GM12878 (cell line): ENCODE results near the gene ADAMTSL1. TPM values are rescaled to one million over a fixed set of nuclear protein-coding genes. Genes with fewer than 3 reads are reported as not detected.

Source experiments
- ATAC-seq: fragments of 200-7000 bp; cut with Tn5 transposase; 3 replicates; pipeline ENCODE4 v1.9.1; 2020; ENCODE audit warnings: mild to moderate bottlenecking, moderate library complexity
- BruUV-seq: library from RNA; stranded (reverse); fragments of 400-500 nt; replicated peaks from 2 replicates; lab custom pipeline; 2021; lab: Mats Ljungman, UMichigan
- CTCF ChIA-PET: fragments of 300-600 bp; sonication (Branson Sonifier 250); formaldehyde crosslinking; extraction: SDS; loops from one replicate; lab custom pipeline; 2021; ENCODE audit warnings: inconsistent platforms; lab: Yijun Ruan, JAX
- POLR2A ChIA-PET: fragments of 350-600 bp; formaldehyde crosslinking; extraction: SDS; loops from one replicate; lab custom pipeline; 2021; ENCODE audit warnings: inconsistent platforms; lab: Charles Lee
- RAD21 ChIA-PET: fragments of 300-600 bp; sonication (Branson Sonifier 250); formaldehyde crosslinking; loops from one replicate; lab custom pipeline; 2023; ENCODE audit warnings: antibody characterized with exemption; ENCODE audit not compliant: unreplicated experiment; lab: Charles Lee
- SMC1A ChIA-PET: fragments of 300-600 bp; sonication (Branson Sonifier 250); formaldehyde crosslinking; loops from one replicate; lab custom pipeline; 2023; ENCODE audit not compliant: unreplicated experiment, uncharacterized antibody; lab: Charles Lee
- DNase-seq: peaks from one replicate; pipeline ENCODE4 v3.0.0-alpha.2; 2011; ENCODE audit warnings: low read depth, low spot score
- FAIRE-seq: peaks from 3 replicates; lab custom pipeline; 2011; peaks lifted over from hg19 to GRCh38; lab: Jason Lieb, UNC
- H2AFZ ChIP-seq: 2 replicates; pipeline ENCODE4 v1.6.0; 2011; ENCODE audit warnings: low read depth, low read length, control low read depth; ENCODE audit not compliant: control insufficient read depth
- H3K27ac ChIP-seq: 2 replicates; pipeline ENCODE4 v1.5.1; 2011; ENCODE audit warnings: control low read depth; ENCODE audit not compliant: control insufficient read depth, insufficient read depth
- H3K27me3 ChIP-seq, 2 experiments: replicated peaks in 1 of 2; 2 replicates each; pipeline versions ENCODE4 v1.6.0 to v1.6.1; 2011; ENCODE audit warnings: low read length in 1 of 2; ENCODE audit not compliant: control insufficient read depth in 2 of 2, insufficient read depth in 2 of 2
- H3K36me3 ChIP-seq, 2 experiments: 2 replicates each; pipeline ENCODE4 v1.5.1; 2011; ENCODE audit warnings: low read length in 1 of 2; ENCODE audit not compliant: control insufficient read depth in 2 of 2, insufficient read depth in 2 of 2
- H3K4me1 ChIP-seq: 2 replicates; pipeline ENCODE4 v1.6.1; 2011; ENCODE audit warnings: mild to moderate bottlenecking, low read length, moderate library complexity, mixed read lengths; ENCODE audit not compliant: control insufficient read depth, insufficient read depth
- H3K4me2 ChIP-seq: 2 replicates; pipeline ENCODE4 v1.6.0; 2011; ENCODE audit warnings: control low read depth; ENCODE audit not compliant: control insufficient read depth, insufficient read depth
- H3K4me3 ChIP-seq: fragments of 200-600 bp; sonication (generic); 2 replicates; pipeline ENCODE4 v1.5.1; 2016
- H3K79me2 ChIP-seq: 2 replicates; pipeline ENCODE4 v1.6.0; 2011; ENCODE audit warnings: low read length; ENCODE audit not compliant: control insufficient read depth, insufficient read depth
- H3K9ac ChIP-seq: 2 replicates; pipeline ENCODE4 v1.8.0; 2011; ENCODE audit warnings: low read length, control low read depth, mixed read lengths; ENCODE audit not compliant: control insufficient read depth, insufficient read depth
- H3K9me3 ChIP-seq: replicated peaks from 3 replicates; pipeline ENCODE4 v1.5.1; 2011; ENCODE audit warnings: mild to moderate bottlenecking, low read length; ENCODE audit not compliant: control insufficient read depth, insufficient read depth
- H4K20me1 ChIP-seq: 2 replicates; pipeline ENCODE4 v1.6.0; 2011; ENCODE audit not compliant: control insufficient read depth, insufficient read depth
- BCL11A ChIP-seq: IDR thresholded peaks from 2 replicates; pipeline ENCODE4 v1.6.1; 2011; ENCODE audit warnings: low read depth, low read length
- CHD4 ChIP-seq: fragments of 200-600 bp; sonication (generic); IDR thresholded peaks from 2 replicates; pipeline ENCODE4 v1.6.1; 2016; ENCODE audit warnings: mild to moderate bottlenecking
- HCFC1 ChIP-seq: fragments of 150-350 bp; IDR thresholded peaks from 2 replicates; pipeline ENCODE4 v1.6.1; 2014; ENCODE audit warnings: low read length
- HDAC6 ChIP-seq: fragments of 200-600 bp; sonication (generic); IDR thresholded peaks from one replicate; pipeline ENCODE4 v1.8.0; 2017; ENCODE audit warnings: antibody characterized with exemption; ENCODE audit not compliant: unreplicated experiment
- HDGF ChIP-seq: fragments of 450-650 bp; IDR thresholded peaks from 2 replicates; pipeline ENCODE4 v1.6.1; 2016; ENCODE audit warnings: antibody characterized with exemption
- KLF5 ChIP-seq: fragments of 450-650 bp; IDR thresholded peaks from 2 replicates; pipeline ENCODE4 v1.6.1; 2014; ENCODE audit warnings: mild to moderate bottlenecking; ENCODE audit not compliant: partially characterized antibody
- MAX ChIP-seq: IDR thresholded peaks from 2 replicates; pipeline ENCODE4 v1.6.1; 2012; ENCODE audit warnings: low read depth, low read length, improper control_type of control experiment
- MXI1 ChIP-seq: fragments of 150-350 bp; IDR thresholded peaks from 2 replicates; pipeline ENCODE4 v1.6.1; 2011; ENCODE audit warnings: low read depth, mild to moderate bottlenecking, inconsistent platforms, low read length, improper control_type of control experiment
- POU2F2 ChIP-seq: IDR thresholded peaks from 3 replicates; pipeline ENCODE4 v1.6.1; 2011; ENCODE audit warnings: low read depth, mild to moderate bottlenecking, low read length, borderline replicate concordance
- PRDM15 ChIP-seq: fragments of 450-650 bp; formaldehyde crosslinking; IDR thresholded peaks from 2 replicates; pipeline ENCODE4 v1.4.0; 2020; ENCODE audit warnings: mild to moderate bottlenecking, moderate library complexity
- RELA ChIP-seq: fragments of 450-650 bp; IDR thresholded peaks from 2 replicates; pipeline ENCODE4 v1.8.0; 2014; ENCODE audit warnings: borderline replicate concordance; ENCODE audit not compliant: partially characterized antibody
- RELB ChIP-seq: fragments of 450-650 bp; IDR thresholded peaks from 2 replicates; pipeline ENCODE4 v1.6.1; 2017; ENCODE audit warnings: low read depth, mild to moderate bottlenecking, moderate library complexity
- SP1 ChIP-seq: IDR thresholded peaks from one replicate; pipeline ENCODE4 v1.6.1; 2011; ENCODE audit warnings: low read depth, low read length
- SRF ChIP-seq, 2 experiments: IDR thresholded peaks; 2 replicates each; pipeline ENCODE4 v1.6.1; 2011; ENCODE audit warnings: low read depth in 2 of 2, low read length in 2 of 2, mild to moderate bottlenecking in 1 of 2, moderate library complexity in 1 of 2
- ZNF274 ChIP-seq: IDR thresholded peaks from one replicate; pipeline ENCODE4 v1.8.0; 2011; ENCODE audit not compliant: insufficient read length, insufficient read depth
- ZNF622 ChIP-seq: fragments of 450-650 bp; IDR thresholded peaks from 2 replicates; pipeline ENCODE4 v1.6.1; 2017; ENCODE audit warnings: mild to moderate bottlenecking, inconsistent platforms
- WGBS: methylation state at CpG from one replicate; pipeline ENCODE4 v1.1.6; 2016; ENCODE audit warnings: low lambda C conversion rate; ENCODE audit not compliant: insufficient replicate concordance, insufficient coverage; ENCODE audit errors: missing lambda C conversion rate; 5-methylcytosine and 5-hydroxymethylcytosine counted together
- in situ Hi-C: fragments of 300-500 bp; cut with MboI; formaldehyde crosslinking; loops from 9 replicates; pipeline ENCODE4 v1.14.3; 2018; ENCODE audit warnings: mixed read lengths
- intact Hi-C: fragments of 100-400 bp; cut with micrococcal nuclease; formaldehyde crosslinking; loops from one replicate; pipeline ENCODE4 v1.14.2; 2022; ENCODE audit not compliant: unreplicated experiment
- polyA plus RNA-seq, 11 experiments: library from polyadenylated mRNA; depleted of rRNA in 4 of 11; unstranded in 6 of 11; stranded (reverse) in 5 of 11; fragments of >200 nt; fragmentation: Nextera tagmentation in 4 of 11; fragmentation: Illumina TruSeq in 1 of 11; extraction: Ambion mirVana in 4 of 11; extraction: Trizol in 1 of 11; gene quantifications; 1 replicate in 1 of 11; 2 replicates in 10 of 11; pipeline versions ENCODE4 v1.2.1 to v1.2.3, GENCODE V29; 2011 to 2016; ENCODE audit warnings: inconsistent platforms in 2 of 11, missing spikeins in 2 of 11, low read depth in 1 of 11
- total RNA-seq, 4 experiments: library from RNA; depleted of rRNA in 3 of 4; stranded (reverse); fragments of >200 nt in 3 of 4; fragmentation: Illumina TruSeq in 1 of 4; extraction: Trizol in 1 of 4; gene quantifications; 2 replicates each; pipeline versions ENCODE4 v1.2.1 to v1.2.3, GENCODE V29; 2013 to 2021

Gene ADAMTSL1
- total and polyA plus RNA-seq, 10 of the 15 experiments (the other 5 are each of a cell fraction or from before 2014, with no cell fraction given) = 0.01 to 0.10 (median 0.07) TPM; not detected in 6

GRCh38 chr9:18786911-18787650 lies 313.1 kb downstream of the ADAMTSL1 start:
- FAIRE-seq = no peak
- RAD21 ChIA-PET = interaction anchor here (0.6 kb wide), 1 partner anchor 532 kb away, joined by 3 read pairs; no protein-coding TSS in a partner anchor
- Histone ChIP-seq H3K9me3 (no peaks in the 10 kb centered on the region), H3K79me2 (no peaks in the 10 kb centered on the region), H3K4me3 (no peak overlapping the region), H3K4me2 (no peak overlapping the region), H3K27ac (no peak overlapping the region), H4K20me1 (no peaks in the 10 kb centered on the region), H3K4me1 (no peaks in the 10 kb centered on the region), H2AFZ (no peak overlapping the region), H3K36me3 (no peaks in the 10 kb centered on the region), H3K9ac (no peak overlapping the region), H3K27me3 (no peaks in the 10 kb centered on the region)
- TF ChIP-seq PRDM15 (CRISPR knock-in tag) (no peak), RELA (no peak), SRF (IDR thresholded peaks at IDR 0.05; ENCODE audit: low read depth in 2 of 2, low read length in 2 of 2) (no peak), SP1 (no peak), MXI1 (no peak), HCFC1 (no peak), KLF5 (no peak), HDAC6 (no peak), POU2F2 (no peak), RELB (no peak), CHD4 (no peak), ZNF274 (no peak), BCL11A (no peak), MAX (no peak), HDGF (no peak), ZNF622 (no peak)
- WGBS = 25% methylated on average over 2 of the region's 2 CpGs
- SMC1A ChIA-PET = interaction anchor here (0.7 to 1.4 kb wide), 3 partner anchors 13 to 532 kb away, joined by 3 read pairs; no protein-coding TSS in a partner anchor
- in situ Hi-C loops = no loop called here
- BruUV-seq = no TSS peak
- intact Hi-C loops = no loop called here
- ATAC-seq = no peak
- DNase-seq = no peak
- CTCF ChIA-PET = no interaction called here
- POLR2A ChIA-PET = no interaction called here
